LoVo (cell line): Measurements from ENCODE around the gene TMEM131.
"Not testable (repeated sequence)": the region's sequence is repeated elsewhere in the genome, so short reads cannot be mapped to it uniquely, and the experiment has no call there.

ENCODE experiments used
- DNase-seq: peaks from one replicate; pipeline ENCODE4 v3.0.0-alpha.2; 2016; ENCODE audit warnings: low spot score

TMEM131 gene, protein sequence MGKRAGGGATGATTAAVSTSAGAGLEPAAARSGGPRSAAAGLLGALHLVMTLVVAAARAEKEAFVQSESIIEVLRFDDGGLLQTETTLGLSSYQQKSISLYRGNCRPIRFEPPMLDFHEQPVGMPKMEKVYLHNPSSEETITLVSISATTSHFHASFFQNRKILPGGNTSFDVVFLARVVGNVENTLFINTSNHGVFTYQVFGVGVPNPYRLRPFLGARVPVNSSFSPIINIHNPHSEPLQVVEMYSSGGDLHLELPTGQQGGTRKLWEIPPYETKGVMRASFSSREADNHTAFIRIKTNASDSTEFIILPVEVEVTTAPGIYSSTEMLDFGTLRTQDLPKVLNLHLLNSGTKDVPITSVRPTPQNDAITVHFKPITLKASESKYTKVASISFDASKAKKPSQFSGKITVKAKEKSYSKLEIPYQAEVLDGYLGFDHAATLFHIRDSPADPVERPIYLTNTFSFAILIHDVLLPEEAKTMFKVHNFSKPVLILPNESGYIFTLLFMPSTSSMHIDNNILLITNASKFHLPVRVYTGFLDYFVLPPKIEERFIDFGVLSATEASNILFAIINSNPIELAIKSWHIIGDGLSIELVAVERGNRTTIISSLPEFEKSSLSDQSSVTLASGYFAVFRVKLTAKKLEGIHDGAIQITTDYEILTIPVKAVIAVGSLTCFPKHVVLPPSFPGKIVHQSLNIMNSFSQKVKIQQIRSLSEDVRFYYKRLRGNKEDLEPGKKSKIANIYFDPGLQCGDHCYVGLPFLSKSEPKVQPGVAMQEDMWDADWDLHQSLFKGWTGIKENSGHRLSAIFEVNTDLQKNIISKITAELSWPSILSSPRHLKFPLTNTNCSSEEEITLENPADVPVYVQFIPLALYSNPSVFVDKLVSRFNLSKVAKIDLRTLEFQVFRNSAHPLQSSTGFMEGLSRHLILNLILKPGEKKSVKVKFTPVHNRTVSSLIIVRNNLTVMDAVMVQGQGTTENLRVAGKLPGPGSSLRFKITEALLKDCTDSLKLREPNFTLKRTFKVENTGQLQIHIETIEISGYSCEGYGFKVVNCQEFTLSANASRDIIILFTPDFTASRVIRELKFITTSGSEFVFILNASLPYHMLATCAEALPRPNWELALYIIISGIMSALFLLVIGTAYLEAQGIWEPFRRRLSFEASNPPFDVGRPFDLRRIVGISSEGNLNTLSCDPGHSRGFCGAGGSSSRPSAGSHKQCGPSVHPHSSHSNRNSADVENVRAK (N-terminal part only)

GRCh38 chr2:97995734-97996624 is at the start of gene TMEM131:
TSS of gene TMEM131 (minus strand) at chr2:97995948. CDS start at chr2:97995662, 286 bp downstream.
- DNase-seq, result peak; percentile 94

- not testable (repeated sequence) for DNase-seq
These were observed 49.0 kb upstream of the TMEM131 start for GRCh38 chr2:98044730-98045129.

DNA sequence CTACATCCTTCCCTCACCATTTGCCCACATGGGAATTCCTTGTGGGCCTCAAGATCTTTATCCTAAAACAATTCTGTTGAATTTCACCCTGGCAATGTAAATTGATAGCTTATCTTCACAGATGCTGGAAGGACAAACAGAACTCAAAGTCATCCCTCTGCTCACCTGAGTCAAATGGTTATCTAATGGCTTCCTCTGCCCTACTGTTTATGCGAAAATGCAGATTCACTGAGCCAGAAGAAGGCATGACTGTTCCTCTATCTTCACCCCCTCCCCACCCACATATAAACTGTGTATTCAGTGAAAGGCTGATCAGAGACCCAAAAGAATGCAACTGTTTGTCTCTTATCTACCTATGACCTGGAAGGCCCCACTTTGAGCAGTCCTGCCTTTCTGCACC is 47.4 kb upstream of the TMEM131 start:
- no peak for DNase-seq

GRCh38 chr2:98040331-98040939 is 44.7 kb upstream of the TMEM131 start:
- no peak for DNase-seq

GRCh38 chr2:98039085-98039756 is 43.5 kb upstream of the TMEM131 start:
- peak; percentile 19 for DNase-seq

GRCh38 chr2:98037666-98038336 is 42.1 kb upstream of the TMEM131 start:
- no peak for DNase-seq

- DNase-seq, result no peak
These were observed 41.5 kb upstream of the TMEM131 start for GRCh38 chr2:98037206-98037605.

GRCh38 chr2:98036349-98037000 is 40.7 kb upstream of the TMEM131 start:
- DNase-seq, result no peak

GRCh38 chr2:98034745-98035144 is 39.0 kb upstream of the TMEM131 start:
- no peak for DNase-seq

- DNase-seq, result no peak
These were observed 36.3 kb upstream of the TMEM131 start for GRCh38 chr2:98032086-98032485.

- no peak for DNase-seq
These were observed 34.0 kb upstream of the TMEM131 start for GRCh38 chr2:98029718-98030222.

GRCh38 chr2:98028931-98029717 is 33.4 kb upstream of the TMEM131 start:
- no peak for DNase-seq

- no peak for DNase-seq
These were observed 32.4 kb upstream of the TMEM131 start for GRCh38 chr2:98028101-98028561.

DNA sequence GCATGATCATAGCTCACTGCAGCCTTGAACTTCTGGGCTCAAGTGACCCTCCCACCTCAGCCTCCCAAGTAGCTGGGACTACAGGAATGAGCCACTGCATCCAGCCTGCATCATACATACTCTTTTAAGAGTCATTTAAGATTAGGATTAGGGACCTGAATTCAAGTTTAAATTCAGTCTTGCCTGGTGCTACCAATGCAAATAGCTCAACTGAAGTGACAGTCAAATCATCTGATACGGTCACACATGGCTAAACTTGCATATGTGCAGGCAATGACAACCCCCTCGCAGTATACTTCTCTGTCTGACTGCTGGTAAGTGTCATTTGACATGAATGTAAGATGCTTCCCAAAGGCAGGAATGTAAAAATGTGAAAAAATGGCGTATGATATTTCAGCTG is 31.8 kb upstream of the TMEM131 start:
- DNase-seq, result no peak

DNA sequence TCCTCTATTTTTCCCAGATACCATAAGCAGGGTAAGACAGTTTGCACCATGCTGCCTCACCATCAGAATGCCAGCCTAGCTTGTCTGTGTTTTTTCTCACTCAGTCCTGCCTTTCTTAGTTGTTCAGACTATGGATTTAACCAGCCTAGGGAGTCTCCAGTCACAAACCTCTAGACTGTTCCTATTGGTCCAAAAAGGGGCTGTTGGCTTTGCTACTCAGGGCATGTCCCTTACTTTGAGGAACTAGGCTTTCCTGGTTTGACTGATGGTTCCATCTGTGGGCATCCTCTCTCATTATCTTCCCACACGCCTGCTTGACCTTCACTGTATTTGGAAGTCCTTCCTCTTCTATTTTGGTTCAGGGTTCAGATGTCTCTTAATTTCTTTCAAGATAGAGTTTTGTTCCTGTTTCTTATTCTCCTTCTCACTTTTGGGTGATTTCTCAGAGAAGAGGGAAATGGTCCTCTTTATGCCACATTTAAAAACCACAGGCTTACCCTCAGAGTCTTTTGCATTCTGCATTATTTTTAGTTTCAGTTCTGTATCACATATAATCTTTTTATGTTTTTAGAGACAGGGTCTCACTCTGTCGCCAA is 31.3 kb upstream of the TMEM131 start:
- no peak for DNase-seq

- no peak for DNase-seq
These were observed 30.5 kb upstream of the TMEM131 start for GRCh38 chr2:98026292-98026691.

GRCh38 chr2:98025481-98026037 is 29.8 kb upstream of the TMEM131 start:
- no peak for DNase-seq
